ENCODE results near the gene CPSF6.

Gene CPSF6

GRCh38 chr12:69321351-69321750, 82.0 kb downstream of the CPSF6 start:
- DNase-seq (ENCODE audit: low read depth): no peak
